Measurements from ENCODE around the gene GFER. TPM values are rescaled to one million over a fixed set of nuclear protein-coding genes. Genes with fewer than 3 reads are reported as not detected.
"Not testable (repeated sequence)": the region's sequence is repeated elsewhere in the genome, so short reads cannot be mapped to it uniquely, and the experiment has no call there.

GFER gene
- total RNA-seq, 1 donor from 2014 or later: 10.3 TPM

DNA sequence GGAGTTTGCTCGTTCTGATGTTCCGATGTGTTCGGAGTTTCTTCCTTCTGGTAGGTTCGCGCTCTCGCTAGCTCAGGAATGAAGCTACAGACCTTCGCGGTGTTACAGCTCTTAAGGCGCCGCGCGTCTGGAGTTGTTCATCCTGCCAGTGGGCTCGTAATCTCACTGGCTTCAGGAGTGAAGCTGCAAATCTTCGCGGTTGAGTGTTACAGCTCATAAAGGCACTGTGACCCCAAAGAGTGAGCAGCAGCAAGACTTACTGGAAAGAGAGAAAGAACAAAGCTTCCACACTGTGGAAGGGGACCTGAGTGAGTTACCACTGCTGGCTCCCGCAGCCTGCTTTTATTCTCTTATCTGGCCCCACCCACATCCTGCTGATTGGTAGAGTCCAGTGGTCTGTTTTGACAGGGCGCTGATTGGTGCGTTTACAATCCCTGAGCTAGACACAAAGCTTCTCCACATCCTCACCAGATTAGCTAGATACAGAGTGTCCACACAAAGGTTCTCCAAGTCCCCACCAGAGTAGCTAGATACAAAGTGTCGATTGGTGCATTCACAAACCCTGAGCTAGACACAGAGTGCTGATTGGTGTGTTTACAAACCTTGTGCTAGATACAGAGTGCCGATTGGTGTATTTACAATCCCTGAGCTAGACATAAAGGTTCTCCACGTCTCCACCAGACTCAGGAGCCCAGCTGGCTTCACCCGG is 26.4 kb upstream of the GFER start:
- DNase-seq (ENCODE audit: low read depth in 2 of 2): not testable (repeated sequence)

DNA sequence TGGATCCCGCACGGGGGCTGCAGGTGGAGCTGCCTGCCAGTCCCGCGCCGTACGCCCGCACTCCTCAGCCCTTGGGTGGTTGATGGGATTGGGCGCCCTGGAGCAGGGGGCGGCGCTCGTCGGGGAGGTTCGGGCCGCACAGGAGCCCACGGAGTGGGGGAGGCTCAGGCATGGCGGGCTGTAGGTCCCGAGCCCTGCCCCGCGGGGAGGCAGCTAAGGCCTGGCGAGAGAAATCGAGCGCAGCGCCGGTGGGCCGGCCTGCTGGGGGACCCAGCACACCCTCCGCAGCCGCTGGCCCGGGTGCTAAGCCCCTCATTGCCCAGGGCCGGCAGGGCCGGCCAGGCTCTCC is 25.9 kb upstream of the GFER start:
- not testable (repeated sequence) for DNase-seq (ENCODE audit: low read depth in 2 of 2)

DNA sequence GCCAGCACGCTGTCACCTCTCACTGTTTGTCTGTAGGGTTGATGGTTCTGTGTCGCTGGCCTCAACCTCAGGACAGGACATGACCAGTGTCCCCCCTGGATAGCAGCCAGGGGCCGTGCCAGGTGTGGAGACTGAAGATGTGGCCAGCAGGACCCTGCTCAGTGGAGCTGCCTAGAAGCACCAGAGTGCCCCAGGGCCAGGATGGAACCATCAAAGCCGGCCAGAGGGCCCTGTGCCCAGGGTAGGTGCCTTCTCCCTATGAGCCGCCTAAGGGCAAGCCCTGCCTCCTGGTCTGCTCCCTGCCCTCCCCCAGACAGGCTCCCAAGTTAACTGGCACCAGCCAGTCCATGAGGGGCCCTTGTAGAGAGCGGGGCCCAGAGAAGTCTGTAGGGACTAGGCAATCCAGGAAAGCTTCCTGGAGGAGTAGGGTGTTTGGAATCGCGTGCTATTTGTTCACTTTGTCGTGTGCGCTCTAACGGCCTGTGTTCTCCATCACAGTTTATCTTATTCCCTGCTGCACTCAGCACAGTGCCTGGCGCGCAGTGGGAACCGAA is 25.2 kb upstream of the GFER start:
- no peak for DNase-seq (ENCODE audit: low read depth in 2 of 2)

DNA sequence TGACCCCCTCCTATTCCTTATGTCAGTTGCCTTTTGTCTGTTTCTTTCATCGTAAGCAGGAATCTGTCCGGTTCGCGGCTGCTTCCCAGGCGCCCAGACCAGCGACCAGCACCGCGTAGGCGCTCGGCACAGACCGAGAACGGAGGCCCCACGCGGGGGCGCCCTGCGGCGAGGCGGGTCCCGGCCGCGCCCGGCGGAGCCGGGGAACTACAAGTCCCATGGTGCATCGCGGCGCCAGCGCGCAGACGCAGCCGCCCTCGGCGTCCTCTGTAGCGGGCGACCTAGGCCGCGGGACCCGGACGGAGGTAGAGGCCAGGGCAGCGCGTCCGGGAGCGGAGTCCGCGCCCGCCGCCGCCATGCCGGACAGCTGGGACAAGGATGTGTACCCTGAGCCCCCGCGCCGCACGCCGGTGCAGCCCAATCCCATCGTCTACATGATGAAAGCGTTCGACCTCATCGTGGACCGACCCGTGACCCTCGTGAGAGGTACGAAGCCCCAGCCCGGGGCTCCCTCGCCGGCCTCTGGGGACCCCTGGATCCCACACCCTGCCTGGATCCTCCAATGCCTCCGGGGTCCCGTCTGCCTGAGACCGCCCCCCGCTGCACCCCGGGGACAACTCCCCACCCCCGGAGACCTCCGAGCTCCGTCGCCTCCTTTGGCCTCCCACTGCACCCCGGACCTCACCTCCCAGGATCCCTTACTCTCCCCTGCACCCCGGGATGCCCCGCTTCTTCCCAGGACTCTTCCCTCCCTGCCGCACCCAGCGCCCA is 24.5 kb upstream of the GFER start, which contains the start of gene NDUFB10:
Gene NDUFB10 (plus strand): TSS at position 270 of the 771 bp plus-strand sequence. CDS start 87 bp downstream, at position 357.
- peak; percentile 83 to 93 for DNase-seq (ENCODE audit: low read depth in 2 of 2)

DNA sequence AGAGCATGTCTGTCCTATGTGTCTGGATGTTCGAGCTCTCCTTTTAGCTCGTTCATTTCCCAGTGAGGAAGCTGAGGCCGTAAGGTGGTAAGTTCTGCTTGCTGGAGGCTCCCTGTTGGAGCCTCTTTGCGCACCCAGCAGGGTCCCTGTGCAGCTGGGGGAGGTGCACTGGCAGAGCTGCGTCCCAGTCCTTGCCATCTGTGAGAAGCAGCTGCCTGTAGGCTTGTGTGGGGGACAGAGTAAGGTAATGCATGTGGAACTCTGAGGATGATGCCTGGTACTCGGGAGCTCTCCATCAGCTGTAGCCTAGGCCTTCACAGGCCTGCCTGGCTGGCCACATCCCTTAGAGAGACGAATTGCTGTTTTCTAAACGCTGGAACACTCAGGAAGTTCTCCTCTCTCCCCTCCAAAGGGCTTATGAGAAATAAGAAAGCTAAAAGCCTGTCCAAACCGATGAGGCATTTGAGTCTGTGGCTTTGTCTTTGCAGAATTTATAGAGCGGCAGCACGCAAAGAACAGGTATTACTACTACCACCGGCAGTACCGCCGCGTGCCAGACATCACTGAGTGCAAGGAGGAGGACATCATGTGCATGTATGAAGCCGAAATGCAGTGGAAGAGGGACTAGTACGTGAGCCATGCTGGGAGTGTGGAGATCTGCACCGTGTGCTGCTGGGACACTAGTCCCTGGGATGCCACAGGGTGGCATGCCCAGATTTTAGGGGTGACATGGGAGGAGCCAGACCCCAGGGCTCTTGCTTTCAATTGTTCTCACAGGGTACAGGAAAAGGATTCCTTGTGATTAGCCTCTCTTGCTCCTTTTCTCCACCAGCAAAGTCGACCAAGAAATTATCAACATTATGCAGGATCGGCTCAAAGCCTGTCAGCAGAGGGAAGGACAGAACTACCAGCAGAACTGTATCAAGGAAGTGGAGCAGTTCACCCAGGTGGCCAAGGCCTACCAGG is 23.0 kb upstream of the GFER start:
- DNase-seq (ENCODE audit: low read depth in 2 of 2): peak in 1 of 2 donors; percentile 21

DNA sequence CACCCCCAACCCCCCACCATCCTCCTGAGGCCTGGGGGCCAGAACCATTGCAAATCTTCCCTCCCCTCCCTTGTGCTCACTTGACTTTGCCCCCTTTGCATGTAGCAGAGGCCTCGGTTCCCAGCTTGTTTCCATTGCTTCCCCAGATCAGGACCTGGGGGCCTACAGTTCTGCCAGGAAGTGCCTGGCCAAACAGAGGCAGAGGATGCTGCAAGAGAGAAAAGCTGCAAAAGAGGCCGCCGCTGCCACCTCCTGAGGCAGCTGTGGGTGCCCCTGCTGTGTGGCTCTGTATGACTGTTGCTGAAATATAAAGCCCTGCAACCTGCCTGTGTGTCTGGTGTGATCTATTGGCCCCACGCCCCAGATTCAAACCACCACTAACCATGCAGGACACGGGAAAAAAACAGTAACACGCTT is 22.3 kb upstream of the GFER start:
- DNase-seq (ENCODE audit: low read depth in 2 of 2): no peak

DNA sequence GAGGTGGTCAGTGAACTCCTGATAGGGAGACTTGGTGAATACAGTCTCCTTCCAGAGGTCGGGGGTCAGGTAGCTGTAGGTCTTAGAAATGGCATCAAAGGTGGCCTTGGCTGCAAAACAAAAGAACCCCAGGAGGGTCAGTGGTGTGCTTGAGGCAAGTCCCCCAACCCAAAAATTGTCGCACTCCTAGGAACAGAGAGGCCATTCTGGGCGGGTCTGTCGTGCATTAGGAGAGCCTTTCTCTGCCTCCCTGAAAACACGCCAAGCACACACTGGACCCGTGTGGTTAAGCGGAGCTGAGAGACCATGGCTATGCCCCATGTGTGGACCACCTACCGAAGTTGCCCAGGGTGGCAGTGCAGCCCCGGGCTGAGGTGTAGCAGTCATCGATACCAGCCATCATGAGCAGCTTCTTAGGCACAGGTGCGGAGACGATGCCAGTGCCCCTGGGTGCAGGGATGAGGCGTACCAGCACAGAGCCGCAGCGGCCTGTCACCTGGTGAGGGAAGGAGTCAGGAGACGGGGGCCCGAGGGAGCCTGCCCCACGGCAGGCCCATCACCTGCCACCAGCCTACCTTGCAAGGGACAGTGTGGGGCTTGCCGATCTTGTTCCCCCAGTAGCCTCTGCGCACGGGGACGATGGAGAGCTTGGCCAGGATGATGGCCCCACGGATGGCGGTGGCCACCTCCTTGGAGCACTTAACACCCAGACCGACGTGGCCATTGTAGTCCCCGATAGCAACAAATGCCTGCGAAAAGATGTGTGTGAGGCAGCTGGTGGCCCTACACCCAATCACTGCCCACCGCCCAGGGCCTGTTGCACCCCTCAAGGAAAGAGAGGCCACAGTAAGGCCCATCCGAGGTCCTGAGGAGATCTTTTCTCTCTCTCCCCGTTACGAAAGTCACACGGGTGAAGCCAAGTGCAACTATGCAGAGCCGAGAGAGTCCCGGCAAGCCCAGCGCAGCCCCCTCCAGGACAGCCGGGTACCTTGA is 21.5 kb upstream of the GFER start:
- DNase-seq (ENCODE audit: low read depth in 2 of 2): not testable (repeated sequence)

DNA sequence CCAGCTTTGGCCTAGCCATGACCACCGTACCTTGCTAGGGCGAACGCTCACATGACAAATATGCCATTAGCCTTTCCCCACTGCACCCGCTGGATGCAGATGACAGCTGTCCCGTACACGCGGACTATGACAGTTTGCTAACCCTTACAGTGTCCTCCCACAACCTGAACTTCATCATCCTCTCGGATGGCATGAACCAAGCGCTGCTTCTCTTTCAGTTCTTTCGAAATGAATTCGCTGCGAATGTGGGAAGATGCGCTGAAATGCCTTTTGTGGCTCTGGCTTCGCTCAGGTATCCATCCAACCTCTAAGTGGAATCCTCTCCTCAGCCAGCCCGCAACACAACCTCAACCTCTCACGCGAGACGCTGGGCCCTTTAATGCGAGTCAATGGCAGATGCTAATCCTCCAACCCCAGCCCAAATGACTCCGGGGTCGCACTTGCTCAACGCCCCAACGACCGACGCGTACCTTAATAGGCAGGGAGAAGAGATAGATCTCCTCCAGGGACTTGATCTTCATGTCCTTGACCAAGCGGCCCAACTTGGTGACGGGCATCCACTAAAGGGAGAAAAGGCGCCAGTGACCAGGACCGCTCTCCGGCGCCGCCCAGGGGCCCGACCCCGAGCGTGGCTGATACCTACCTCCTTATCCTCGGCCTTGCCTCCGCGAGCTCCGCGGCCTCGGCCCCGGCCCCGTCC is 20.0 kb upstream of the GFER start:
- DNase-seq (ENCODE audit: low read depth in 2 of 2): peak in 1 of 2 donors; percentile 57

DNA sequence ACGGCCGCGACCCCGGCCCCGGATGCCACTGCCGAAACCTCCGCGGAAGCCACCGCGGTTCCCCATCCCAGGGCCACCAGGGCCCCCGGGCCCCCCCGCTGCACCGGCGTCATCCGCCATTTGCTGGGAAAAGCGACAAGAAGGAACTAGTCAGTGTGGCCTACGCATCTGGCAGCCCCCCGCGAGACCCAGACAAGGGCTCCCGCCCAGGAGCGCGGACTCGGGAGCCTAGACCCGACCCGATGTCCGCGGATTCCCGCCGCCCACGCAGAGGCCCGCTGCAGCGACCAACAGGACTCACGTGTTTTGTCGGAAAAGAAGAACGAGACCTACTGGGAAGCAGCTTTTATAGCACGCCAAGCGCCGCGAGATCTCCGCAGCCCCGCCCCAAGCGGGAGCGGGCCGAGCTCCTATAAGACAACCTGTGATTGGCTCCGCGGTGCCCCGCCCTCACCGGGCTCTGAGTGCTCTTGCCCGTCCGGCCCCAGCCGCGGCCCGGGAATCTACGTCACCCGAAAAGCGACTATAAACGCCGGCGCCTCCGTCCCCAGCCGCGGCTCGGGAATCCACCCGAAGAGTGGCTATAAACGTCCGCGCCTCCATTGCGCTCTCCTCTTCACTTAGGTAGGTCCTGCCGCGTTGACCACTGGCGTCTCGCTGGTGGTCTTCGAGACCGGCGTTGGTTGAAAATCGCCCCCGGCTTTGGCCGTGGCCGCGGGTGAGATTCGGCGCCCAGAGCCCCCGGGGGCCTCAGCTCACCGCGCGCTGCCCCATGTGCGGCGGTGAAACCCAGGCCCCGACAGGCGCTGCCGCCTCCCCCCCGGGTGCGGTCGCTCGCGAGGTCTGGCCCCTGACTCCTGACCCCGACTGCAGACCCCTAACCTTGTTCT is 19.2 kb upstream of the GFER start, which contains the start of gene RPS2:
Gene RPS2 (minus strand): TSS at position 321 of the 890 bp plus-strand sequence. CDS start 201 bp downstream, at position 120.
- peak; percentile 96 to 100 for DNase-seq (ENCODE audit: low read depth in 2 of 2)

DNA sequence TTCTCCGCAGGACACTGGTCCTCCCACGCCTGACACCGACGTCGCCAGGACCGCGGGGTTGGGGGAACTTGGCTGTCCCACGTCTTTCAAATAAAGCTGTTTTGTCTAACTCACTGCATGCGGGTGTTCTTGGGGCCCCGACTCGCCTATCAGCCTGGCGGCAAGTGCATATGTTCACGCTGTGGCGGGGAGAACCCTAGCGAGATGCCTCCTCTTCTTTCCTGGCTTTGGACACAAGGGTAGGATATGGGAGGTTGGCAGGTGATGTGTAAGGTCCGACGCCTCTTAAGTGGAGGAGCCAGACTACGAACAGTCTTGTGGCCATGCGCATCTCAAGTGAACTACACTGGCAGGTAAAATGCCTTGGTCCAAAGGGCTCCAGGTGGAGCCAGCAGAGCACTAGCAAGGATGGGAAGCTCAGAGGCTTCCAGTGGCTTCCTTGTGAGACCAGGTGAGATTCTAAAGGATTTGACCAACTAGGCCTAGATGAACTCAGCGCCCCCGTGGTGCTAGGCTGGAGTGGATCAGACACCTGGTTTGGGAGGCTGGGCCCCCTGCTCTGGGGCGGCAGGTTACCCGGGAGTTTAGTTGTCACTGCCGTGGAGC is 18.5 kb upstream of the GFER start:
- DNase-seq (ENCODE audit: low read depth in 2 of 2): no peak

DNA sequence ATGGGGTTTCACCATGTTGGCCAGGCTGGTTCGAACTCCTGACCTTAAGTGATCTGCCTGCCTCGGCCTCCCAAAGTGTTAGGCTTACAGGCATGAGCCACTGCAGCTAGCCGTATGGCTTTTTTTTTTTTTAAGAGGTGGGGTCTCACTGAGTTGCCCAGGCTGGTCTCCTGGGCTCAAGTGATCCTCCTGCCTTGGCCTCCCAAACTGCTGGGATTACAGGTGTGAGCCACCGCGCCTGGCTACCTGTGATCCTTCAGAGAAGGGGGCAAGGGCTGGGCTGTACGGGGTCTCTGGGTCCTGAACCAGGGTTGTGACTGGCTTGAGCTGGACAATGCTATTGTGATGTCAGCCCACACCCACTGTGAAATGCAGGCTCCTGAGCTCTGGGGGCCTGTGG is 17.5 kb upstream of the GFER start, which contains the start of gene RNF151:
Gene RNF151 (plus strand): TSS at position 397 of the 400 bp plus-strand sequence. CDS start 26 bp downstream, outside the sequence.
- DNase-seq (ENCODE audit: low read depth in 2 of 2): no peak

DNA sequence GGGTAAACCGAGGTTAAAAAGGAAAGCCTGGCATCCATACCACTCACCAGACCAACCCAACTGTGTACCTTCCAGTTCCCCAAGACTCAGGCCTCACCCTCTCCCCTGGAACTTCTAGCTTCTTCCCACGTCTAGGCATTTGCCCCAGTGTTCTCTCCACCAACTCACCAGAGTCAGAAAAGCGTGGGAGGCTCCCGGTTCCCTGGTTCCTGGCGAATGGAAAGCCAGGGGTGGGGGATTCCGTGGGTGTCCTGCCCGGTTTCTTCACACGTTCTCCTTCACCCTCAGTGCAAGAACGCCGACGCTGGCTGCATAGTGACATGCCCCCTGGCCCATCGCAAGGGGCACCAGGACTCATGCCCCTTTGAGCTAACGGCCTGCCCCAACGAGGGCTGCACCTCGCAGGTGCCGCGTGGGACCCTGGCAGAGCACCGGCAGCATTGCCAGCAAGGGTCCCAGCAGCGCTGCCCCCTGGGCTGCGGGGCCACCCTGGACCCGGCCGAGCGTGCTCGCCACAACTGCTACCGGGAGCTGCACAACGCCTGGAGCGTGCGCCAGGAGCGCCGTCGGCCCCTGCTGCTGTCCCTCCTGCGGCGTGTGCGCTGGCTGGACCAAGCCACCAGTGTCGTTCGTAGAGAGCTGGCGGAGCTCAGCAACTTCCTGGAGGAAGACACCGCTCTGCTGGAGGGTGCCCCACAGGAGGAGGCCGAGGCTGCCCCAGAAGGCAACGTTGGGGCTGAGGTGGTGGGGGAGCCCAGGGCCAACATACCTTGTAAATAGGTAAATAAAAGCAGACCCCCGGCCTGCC is 15.6 kb upstream of the GFER start:
- no peak for DNase-seq (ENCODE audit: low read depth in 2 of 2)

DNA sequence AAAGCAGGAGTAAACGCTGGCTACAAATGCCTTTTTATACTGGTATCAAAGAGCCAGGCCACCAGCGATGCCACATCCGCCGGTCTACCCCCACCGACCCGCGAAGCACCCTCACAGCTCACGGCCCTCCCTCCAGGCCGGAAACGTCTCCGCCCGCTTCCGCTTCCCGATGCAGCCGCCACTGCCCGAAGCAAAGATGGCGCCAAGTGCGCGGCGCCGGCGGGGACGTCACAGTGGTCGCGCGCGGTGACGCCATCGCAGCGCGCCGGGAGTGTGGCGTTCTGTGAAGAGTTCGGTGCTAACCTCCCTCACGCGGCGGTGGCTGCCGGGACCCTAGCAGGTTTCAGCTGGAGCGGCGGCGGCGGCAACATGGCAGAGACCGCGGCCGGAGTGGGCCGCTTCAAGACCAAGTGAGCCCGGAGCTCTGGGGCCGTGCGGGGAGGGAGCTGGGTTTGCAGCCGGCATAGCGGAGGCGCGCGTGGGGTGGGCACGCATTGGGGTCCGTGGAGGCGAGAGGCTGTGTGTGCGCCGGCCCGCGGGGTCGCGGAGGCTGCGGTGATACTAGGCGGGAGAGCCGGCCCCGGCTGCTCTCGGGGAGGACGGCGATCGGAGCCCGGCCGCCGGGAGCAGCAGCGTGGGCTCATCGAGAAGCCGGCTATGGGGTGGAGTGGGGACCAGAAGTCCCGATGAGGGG is 12.1 kb upstream of the GFER start, which contains the start of gene TBL3:
Gene TBL3 (plus strand): TSS at position 258 of the 694 bp plus-strand sequence. CDS start 112 bp downstream, at position 370.
- DNase-seq (ENCODE audit: low read depth in 2 of 2): peak; percentile 88 to 96

DNA sequence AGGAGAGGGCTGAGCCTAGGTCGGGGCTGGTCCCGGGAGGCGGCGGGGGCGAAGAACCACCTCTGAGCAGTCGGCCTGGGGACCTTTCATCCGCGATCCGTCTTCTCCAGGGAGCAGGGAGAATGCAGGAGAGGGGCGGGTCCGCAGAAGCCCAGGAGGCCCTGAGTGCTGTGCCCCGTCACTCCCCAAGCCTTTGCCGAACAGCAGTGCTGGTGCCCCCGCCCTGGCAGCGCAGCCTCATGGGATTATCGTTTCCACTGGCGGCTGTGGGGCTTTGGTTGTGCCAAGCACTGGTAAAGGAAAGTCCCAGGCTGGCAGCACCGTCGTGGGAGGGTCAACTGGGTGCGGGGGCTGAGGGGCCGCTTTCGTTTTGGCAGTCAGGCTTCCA is 11.5 kb upstream of the GFER start:
- DNase-seq (ENCODE audit: low read depth in 2 of 2): peak in 1 of 2 donors; percentile 26

DNA sequence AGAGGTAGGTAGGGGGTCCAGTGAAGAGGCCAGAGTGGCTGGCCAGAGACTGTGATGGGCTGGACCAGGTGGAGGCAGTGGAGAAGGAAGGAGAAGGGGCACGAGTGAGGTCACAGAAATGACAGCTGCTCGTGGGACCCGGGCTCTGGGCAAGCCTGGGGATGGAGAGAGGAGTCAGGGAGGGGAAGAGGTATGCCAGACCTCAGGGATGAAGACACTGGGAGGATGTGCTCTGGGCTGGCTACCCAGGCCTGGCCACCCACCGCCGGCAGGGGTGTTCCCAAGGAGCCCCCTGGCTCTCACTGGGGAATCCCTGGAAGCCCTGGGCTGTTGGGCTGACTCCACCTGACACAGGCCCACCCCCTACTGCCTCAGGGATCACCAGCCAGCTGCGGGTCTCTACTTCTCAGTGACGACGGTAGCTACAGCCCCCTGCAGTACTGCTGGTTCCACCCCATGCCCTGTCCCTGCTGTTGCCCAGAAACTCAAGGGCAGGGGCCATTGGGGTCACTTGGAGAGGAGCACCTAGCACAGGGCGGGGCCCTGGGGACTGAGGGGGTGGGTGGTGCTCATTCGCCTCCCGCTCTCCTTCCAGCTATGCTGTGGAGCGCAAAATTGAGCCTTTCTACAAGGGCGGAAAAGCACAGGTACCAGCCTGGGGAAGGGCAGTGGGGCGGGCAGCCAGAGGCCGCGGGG is 10.4 kb upstream of the GFER start:
- no peak for DNase-seq (ENCODE audit: low read depth in 2 of 2)
